VCaP (cell line): ENCODE data around the gene SMC1B.
"Not testable (repeated sequence)": the region's sequence is repeated elsewhere in the genome, so short reads cannot be mapped to it uniquely, and the experiment has no call there.

Experiments
- H3K27ac ChIP-seq: fragments of 450-650 bp; 2 replicates; pipeline ENCODE4 v1.5.1; 2017
- CTCF ChIP-seq: fragments of 450-650 bp; conservative IDR thresholded peaks from 2 replicates; pipeline ENCODE4 v1.5.1; 2017; ENCODE audit warnings: mild to moderate bottlenecking, moderate library complexity

Gene SMC1B

GRCh38 chr22:45302751-45303150, 110.6 kb downstream of the SMC1B start:
- no peak overlapping the region for H3K27ac ChIP-seq

DNA sequence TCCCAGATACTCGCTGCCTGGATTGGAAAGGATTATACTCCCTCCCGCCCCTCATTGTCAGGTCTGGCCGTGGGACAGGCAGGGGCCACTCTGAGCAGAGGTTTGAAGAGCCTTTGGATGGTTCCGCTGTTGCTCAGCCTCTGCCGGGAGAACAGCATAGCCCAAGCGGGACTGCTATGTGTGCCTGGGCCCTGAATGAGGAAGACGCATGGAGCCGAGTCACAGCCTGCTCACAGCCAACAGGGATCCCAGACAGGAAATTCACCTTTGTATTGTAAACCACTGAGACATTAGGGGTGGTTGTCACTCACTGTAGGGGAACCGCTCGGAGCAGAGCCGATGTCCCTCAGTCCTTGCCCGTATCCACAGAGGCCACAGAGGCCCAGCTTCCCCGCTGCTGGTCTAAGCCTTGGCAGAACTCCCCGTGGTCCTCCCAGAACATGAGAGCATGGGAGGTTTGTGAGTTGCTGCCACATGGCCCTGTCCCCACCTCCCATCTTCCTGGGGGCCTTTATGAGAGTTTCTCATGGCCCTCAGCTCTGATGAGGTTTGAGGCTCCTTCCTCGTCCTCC, 114.4 kb downstream of the SMC1B start:
- no peak overlapping the region for H3K27ac ChIP-seq
- TF ChIP-seq CTCF, result no peak

More at GRCh38 chr22:45302751-45303150, 110.6 kb downstream of the SMC1B start:
- no peak for TF ChIP-seq CTCF

DNA sequence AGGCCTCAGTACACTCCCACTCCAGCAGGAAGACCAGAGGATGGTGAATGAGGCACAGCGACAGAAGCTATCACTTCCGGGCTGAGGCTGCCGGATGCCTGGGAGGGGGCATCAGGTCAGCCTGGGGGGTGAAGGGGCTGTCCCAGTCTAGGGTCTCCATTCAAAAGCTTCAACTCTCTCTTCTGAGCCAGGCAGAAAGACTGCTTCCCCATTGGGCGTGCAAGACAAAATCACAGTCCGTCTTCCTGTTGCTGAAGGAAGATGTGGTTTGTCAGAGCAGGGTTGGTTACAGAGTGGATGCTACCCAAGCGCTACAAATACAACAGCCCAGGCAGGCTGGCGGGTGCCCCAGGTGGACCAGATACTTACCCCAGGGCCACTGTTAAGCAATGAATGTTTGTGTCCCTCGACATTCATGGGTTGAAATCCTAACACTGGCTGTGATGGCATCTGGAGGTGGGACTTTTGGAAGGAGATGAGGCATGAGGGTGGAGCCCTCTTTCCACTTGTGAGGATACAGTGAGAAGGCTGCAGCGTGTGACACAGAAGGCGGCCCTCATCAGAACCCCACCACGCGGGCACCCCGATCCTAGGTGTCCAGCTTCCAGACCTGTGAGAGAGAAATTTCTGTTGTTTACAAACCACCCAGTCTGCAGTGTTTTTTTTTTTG, 116.6 kb downstream of the SMC1B start:
- no peak overlapping the region for H3K27ac ChIP-seq
- no peak for TF ChIP-seq CTCF

GRCh38 chr22:45295492-45295891, 117.9 kb downstream of the SMC1B start:
- no peak for TF ChIP-seq CTCF
- no peak overlapping the region for H3K27ac ChIP-seq

GRCh38 chr22:45295004-45295403, 118.4 kb downstream of the SMC1B start:
- not testable (repeated sequence) for H3K27ac ChIP-seq
